OCI-LY7 (cell line): ENCODE results near the gene HOXC11.

ENCODE experiments used
- CTCF ChIP-seq: fragments of 200-600 bp; sonication (generic); conservative IDR thresholded peaks from 2 replicates; pipeline ENCODE4 v1.5.1; 2014; ENCODE audit warnings: mild to moderate bottlenecking, antibody characterized with exemption, low read length, moderate library complexity, mixed read lengths
- EZH2phosphoT487 ChIP-seq: fragments of 200-600 bp; sonication (generic); IDR thresholded peaks from 2 replicates; pipeline ENCODE4 v1.6.1; 2018; ENCODE audit warnings: low read depth, borderline replicate concordance, mild to moderate bottlenecking, mixed run types, antibody characterized with exemption, low read length, moderate library complexity, mixed read lengths

GRCh38 chr12:53929527-53929926 lies 43.4 kb upstream of the HOXC11 start:
- no peak for TF ChIP-seq CTCF
- TF ChIP-seq EZH2phosphoT487 = no peak
